Stimulated activated CD4-positive, alpha-beta T cell treated with anti-CD3 and anti-CD28 coated beads, TNF-alpha, amount 100 ng/mL, for 1 hour (primary cell): Measurements from ENCODE around the gene BCL11A.

ENCODE experiments used
- DNase-seq, 3 donors: peaks; one replicate each; pipeline ENCODE4 v3.0.0-alpha.2; 2020; ENCODE audit warnings: low read depth in 3 of 3, low spot score in 1 of 3

The BCL11A gene

GRCh38 chr2:60508339-60508917, 45.0 kb downstream of the BCL11A start:
- no peak for DNase-seq

- no peak for DNase-seq
Measured at GRCh38 chr2:60507211-60507965, 46.1 kb downstream of the BCL11A start.

- no peak for DNase-seq
Measured at GRCh38 chr2:60505880-60506260, 47.6 kb downstream of the BCL11A start.

GRCh38 chr2:60505240-60505879, 48.1 kb downstream of the BCL11A start:
- no peak for DNase-seq

- no peak for DNase-seq
Measured at GRCh38 chr2:60504049-60504448, 49.4 kb downstream of the BCL11A start.

GRCh38 chr2:60502144-60502543, 51.3 kb downstream of the BCL11A start:
- DNase-seq: no peak

- DNase-seq: no peak
Measured at GRCh38 chr2:60500861-60501260, 52.6 kb downstream of the BCL11A start.

GRCh38 chr2:60499651-60500265, 53.7 kb downstream of the BCL11A start:
- no peak for DNase-seq

- no peak for DNase-seq
Measured at GRCh38 chr2:60498816-60499429, 54.5 kb downstream of the BCL11A start.

- DNase-seq: no peak
Measured at GRCh38 chr2:60498127-60498815, 55.2 kb downstream of the BCL11A start.

- no peak for DNase-seq
Measured at GRCh38 chr2:60497500-60497899, 56.0 kb downstream of the BCL11A start.

- no peak for DNase-seq
Measured at GRCh38 chr2:60496956-60497355, 56.5 kb downstream of the BCL11A start.

GRCh38 chr2:60496475-60496874, 57.0 kb downstream of the BCL11A start:
- DNase-seq: no peak

GRCh38 chr2:60495041-60495625, 58.3 kb downstream of the BCL11A start:
- no peak for DNase-seq

- DNase-seq: no peak
Measured at GRCh38 chr2:60493804-60494387, 59.6 kb downstream of the BCL11A start.

GRCh38 chr2:60492548-60492947, 60.9 kb downstream of the BCL11A start:
- DNase-seq: no peak

GRCh38 chr2:60490848-60491247, 62.6 kb downstream of the BCL11A start:
- no peak for DNase-seq

- no peak for DNase-seq
Measured at GRCh38 chr2:60490441-60490840, 63.0 kb downstream of the BCL11A start.

GRCh38 chr2:60489289-60489688, 64.2 kb downstream of the BCL11A start:
- DNase-seq: no peak

GRCh38 chr2:60488291-60488690, 65.2 kb downstream of the BCL11A start:
- DNase-seq: no peak
